DOHH2 (cell line): ENCODE measurements around the gene GSTT2B.

Source experiments
- EZH2phosphoT487 ChIP-seq: fragments of 200-600 bp; sonication (generic); IDR thresholded peaks from 2 replicates; pipeline ENCODE4 v1.6.1; 2017; ENCODE audit warnings: borderline replicate concordance, mild to moderate bottlenecking, antibody characterized with exemption, low read length, moderate library complexity, mixed read lengths
- TF ChIP-seq, protein P1 (sequence below): fragments of 200-600 bp; sonication (generic); IDR thresholded peaks from one replicate; pipeline ENCODE4 v1.5.1; 2014; ENCODE audit warnings: antibody characterized with exemption, mild to moderate bottlenecking, low read depth, low read length; ENCODE audit not compliant: poor library complexity, severe bottlenecking

- TF ChIP-seq, protein P1, sequence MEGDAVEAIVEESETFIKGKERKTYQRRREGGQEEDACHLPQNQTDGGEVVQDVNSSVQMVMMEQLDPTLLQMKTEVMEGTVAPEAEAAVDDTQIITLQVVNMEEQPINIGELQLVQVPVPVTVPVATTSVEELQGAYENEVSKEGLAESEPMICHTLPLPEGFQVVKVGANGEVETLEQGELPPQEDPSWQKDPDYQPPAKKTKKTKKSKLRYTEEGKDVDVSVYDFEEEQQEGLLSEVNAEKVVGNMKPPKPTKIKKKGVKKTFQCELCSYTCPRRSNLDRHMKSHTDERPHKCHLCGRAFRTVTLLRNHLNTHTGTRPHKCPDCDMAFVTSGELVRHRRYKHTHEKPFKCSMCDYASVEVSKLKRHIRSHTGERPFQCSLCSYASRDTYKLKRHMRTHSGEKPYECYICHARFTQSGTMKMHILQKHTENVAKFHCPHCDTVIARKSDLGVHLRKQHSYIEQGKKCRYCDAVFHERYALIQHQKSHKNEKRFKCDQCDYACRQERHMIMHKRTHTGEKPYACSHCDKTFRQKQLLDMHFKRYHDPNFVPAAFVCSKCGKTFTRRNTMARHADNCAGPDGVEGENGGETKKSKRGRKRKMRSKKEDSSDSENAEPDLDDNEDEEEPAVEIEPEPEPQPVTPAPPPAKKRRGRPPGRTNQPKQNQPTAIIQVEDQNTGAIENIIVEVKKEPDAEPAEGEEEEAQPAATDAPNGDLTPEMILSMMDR = no peak
- TF ChIP-seq EZH2phosphoT487 = no peak
Measured at GRCh38 chr22:23926561-23926960, 34.4 kb downstream of the GSTT2B start.
